ENCODE data around the gene LRRC61. TPM values are rescaled to one million over a fixed set of nuclear protein-coding genes. Genes with fewer than 3 reads are reported as not detected.
A peak's percentile ranks its signal among the peaks of the same experiment; 100 is the strongest.

Gene LRRC61
- total RNA-seq, 1 experiment from 2014 or later, result 35.8 TPM

DNA sequence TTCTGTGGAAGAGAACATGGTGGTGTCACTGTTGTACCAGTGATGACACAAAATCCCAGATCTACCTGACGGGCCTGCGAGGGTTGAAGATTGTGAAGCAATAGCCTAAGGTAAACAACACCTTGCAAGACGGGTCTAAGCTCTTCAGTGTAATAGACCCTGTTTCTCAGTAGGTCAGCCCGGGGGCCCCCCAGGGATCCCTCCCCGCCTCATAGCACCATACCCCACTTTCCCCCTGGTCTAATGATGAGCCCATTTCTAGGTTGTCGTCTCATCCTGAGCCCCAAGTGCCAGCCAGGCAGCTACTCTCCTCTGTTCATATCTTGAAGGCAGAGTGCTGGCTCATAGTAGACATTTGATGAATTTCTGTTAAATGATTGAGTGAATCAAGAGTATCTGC is 2.7 kb downstream of the LRRC61 start:
- Histone ChIP-seq H3K4me3 (ENCODE audit: low read depth, low read length) (no peak overlapping the region), H3K36me3 (ENCODE audit: control insufficient read depth, insufficient read depth, low read length) (peaks cover 12% of the 10 kb centered on the region), H3K27me3 (replicated peaks; ENCODE audit: control insufficient read depth, insufficient read depth, low read length) (no peaks in the 10 kb centered on the region), H3K4me1 (peaks cover 23% of the 10 kb centered on the region), H3K9me3 (no peaks in the 10 kb centered on the region)
- no TSS peak for BruUV-seq (replicated peaks)
- peak overlapping the region; percentile 32 for H3K27ac Mint-ChIP-seq (ENCODE audit: unreplicated experiment)
- TF ChIP-seq, protein P1, sequence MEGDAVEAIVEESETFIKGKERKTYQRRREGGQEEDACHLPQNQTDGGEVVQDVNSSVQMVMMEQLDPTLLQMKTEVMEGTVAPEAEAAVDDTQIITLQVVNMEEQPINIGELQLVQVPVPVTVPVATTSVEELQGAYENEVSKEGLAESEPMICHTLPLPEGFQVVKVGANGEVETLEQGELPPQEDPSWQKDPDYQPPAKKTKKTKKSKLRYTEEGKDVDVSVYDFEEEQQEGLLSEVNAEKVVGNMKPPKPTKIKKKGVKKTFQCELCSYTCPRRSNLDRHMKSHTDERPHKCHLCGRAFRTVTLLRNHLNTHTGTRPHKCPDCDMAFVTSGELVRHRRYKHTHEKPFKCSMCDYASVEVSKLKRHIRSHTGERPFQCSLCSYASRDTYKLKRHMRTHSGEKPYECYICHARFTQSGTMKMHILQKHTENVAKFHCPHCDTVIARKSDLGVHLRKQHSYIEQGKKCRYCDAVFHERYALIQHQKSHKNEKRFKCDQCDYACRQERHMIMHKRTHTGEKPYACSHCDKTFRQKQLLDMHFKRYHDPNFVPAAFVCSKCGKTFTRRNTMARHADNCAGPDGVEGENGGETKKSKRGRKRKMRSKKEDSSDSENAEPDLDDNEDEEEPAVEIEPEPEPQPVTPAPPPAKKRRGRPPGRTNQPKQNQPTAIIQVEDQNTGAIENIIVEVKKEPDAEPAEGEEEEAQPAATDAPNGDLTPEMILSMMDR (IDR thresholded peaks at IDR 0.05; ENCODE audit: insufficient read depth in 1 of 2, low read depth in 1 of 2, low read length in 1 of 2, severe bottlenecking in 1 of 2, unreplicated experiment in 1 of 2), result no peak
- ChIA-PET POLR2A (interaction anchor here (0.6 kb wide), 1 partner anchor 42 kb away, joined by 5 read pairs; the partner anchor contains the start of gene REPIN1), CTCF (interaction anchor here (0.7 kb wide), 1 partner anchor 32 kb away, joined by 3 read pairs; no protein-coding TSS in a partner anchor)
- H3K27me3 Mint-ChIP-seq (ENCODE audit: insufficient read depth, unreplicated experiment), result no peaks in the 10 kb centered on the region
- H3K36me3 Mint-ChIP-seq (ENCODE audit: insufficient read depth, unreplicated experiment), result peaks cover 80% of the 10 kb centered on the region
- intact Hi-C loops (cut with micrococcal nuclease; ENCODE audit: unreplicated experiment), result no loop called here
- DNase-seq, result no peak
- no peaks in the 10 kb centered on the region for H3K9me3 Mint-ChIP-seq (ENCODE audit: unreplicated experiment)
- peaks cover 17% of the 10 kb centered on the region for H3K4me1 Mint-ChIP-seq (ENCODE audit: low read depth, unreplicated experiment)
- no peak overlapping the region for H3K4me3 Mint-ChIP-seq (ENCODE audit: unreplicated experiment)

DNA sequence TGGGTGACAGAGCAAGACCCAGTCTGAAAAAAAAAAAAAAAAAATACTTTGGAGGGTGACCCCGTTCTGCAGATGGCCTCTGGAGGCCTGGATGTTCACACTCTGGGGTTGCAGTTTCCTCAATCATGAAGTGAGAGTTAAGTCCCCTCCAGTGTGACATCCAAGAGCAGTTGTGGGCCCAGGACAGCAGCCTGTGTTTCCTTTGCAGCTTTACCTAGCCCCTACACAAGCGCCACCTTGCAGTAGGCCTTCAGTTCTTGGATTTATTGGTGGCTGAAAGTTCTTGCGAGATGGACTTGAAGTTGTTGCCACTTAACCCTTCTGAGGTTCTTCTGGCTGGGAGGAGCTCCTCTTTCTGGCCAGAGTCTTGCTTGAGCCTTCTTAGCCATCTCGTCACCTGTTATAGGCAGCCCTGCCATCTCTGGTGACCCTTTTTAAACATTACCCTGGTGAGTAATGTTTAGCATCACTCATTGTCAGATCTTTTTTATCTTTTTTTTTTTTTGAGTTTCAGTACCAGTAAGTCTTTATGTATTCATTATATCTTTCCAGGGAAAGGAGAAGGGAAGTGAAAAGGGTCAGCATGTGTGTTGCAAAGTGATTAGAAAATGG is 3.6 kb downstream of the LRRC61 start:
- CTCF ChIA-PET, result no interaction called here
- no peaks in the 10 kb centered on the region for H3K27me3 Mint-ChIP-seq (ENCODE audit: insufficient read depth, unreplicated experiment)
- peaks cover 83% of the 10 kb centered on the region for H3K36me3 Mint-ChIP-seq (ENCODE audit: insufficient read depth, unreplicated experiment)
- TF ChIP-seq, protein P1 (IDR thresholded peaks at IDR 0.05; ENCODE audit: insufficient read depth in 1 of 2, low read depth in 1 of 2, low read length in 1 of 2, severe bottlenecking in 1 of 2, unreplicated experiment in 1 of 2), result no peak
- H3K27ac Mint-ChIP-seq (ENCODE audit: unreplicated experiment), result no peak overlapping the region
- BruUV-seq (replicated peaks), result no TSS peak
- H3K4me3 Mint-ChIP-seq (ENCODE audit: unreplicated experiment), result no peak overlapping the region
- POLR2A ChIA-PET, result no interaction called here
- Histone ChIP-seq H3K27me3 (replicated peaks; ENCODE audit: control insufficient read depth, insufficient read depth, low read length) (no peaks in the 10 kb centered on the region), H3K36me3 (ENCODE audit: control insufficient read depth, insufficient read depth, low read length) (peaks cover 12% of the 10 kb centered on the region), H3K4me1 (peaks cover 16% of the 10 kb centered on the region), H3K9me3 (no peaks in the 10 kb centered on the region), H3K4me3 (ENCODE audit: low read depth, low read length) (no peak overlapping the region)
- no peaks in the 10 kb centered on the region for H3K9me3 Mint-ChIP-seq (ENCODE audit: unreplicated experiment)
- intact Hi-C loops (cut with micrococcal nuclease; ENCODE audit: unreplicated experiment), result no loop called here
- no peak for DNase-seq
- H3K4me1 Mint-ChIP-seq (ENCODE audit: low read depth, unreplicated experiment), result peaks cover 12% of the 10 kb centered on the region

DNA sequence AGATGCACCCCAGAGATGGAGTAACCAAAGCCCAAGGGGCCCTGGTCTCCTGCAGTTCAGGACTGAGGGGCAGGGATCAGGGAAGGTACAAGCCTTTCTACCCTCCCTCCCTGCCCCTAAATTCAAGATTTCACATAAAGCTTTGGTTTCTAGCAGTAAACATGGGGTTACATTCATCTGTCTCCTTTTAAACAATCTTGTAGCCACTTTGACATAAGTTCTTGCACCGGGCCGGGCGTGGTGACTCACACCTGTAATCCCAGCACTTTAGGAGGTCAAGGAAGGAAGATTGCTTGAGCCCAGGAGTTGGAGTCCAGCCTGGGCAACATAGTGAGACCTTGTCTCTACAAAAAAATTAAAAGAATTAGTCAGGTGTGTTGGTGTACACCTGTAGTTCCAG is 4.2 kb downstream of the LRRC61 start:
- DNase-seq, result no peak
- peaks cover 11% of the 10 kb centered on the region for H3K4me1 ChIP-seq
- H3K9me3 ChIP-seq, result no peaks in the 10 kb centered on the region
- Mint-ChIP-seq H3K27me3 (ENCODE audit: insufficient read depth, unreplicated experiment) (no peaks in the 10 kb centered on the region), H3K4me1 (ENCODE audit: low read depth, unreplicated experiment) (peaks cover 12% of the 10 kb centered on the region), H3K9me3 (ENCODE audit: unreplicated experiment) (no peaks in the 10 kb centered on the region), H3K27ac (ENCODE audit: unreplicated experiment) (no peak overlapping the region), H3K4me3 (ENCODE audit: unreplicated experiment) (no peak overlapping the region), H3K36me3 (ENCODE audit: insufficient read depth, unreplicated experiment) (peaks cover 80% of the 10 kb centered on the region)
- intact Hi-C loops (cut with micrococcal nuclease; ENCODE audit: unreplicated experiment), result no loop called here
- H3K4me3 ChIP-seq (ENCODE audit: low read depth, low read length), result no peak overlapping the region
- TF ChIP-seq, protein P1 (IDR thresholded peaks at IDR 0.05; ENCODE audit: insufficient read depth in 1 of 2, low read depth in 1 of 2, low read length in 1 of 2, severe bottlenecking in 1 of 2, unreplicated experiment in 1 of 2), result no peak
- peaks cover 15% of the 10 kb centered on the region for H3K36me3 ChIP-seq (ENCODE audit: control insufficient read depth, insufficient read depth, low read length)
- no TSS peak for BruUV-seq (replicated peaks)
- POLR2A ChIA-PET, result no interaction called here
- CTCF ChIA-PET, result no interaction called here
- no peaks in the 10 kb centered on the region for H3K27me3 ChIP-seq (replicated peaks; ENCODE audit: control insufficient read depth, insufficient read depth, low read length)

Data from Caco-2 (cell line).